ENCODE measurements around the gene TMOD2. TPM values are rescaled to one million over a fixed set of nuclear protein-coding genes. Genes with fewer than 3 reads are reported as not detected.
A peak's percentile ranks its signal among the peaks of the same experiment; 100 is the strongest.

The TMOD2 gene
- total RNA-seq, 3 donors from 2014 or later: 3.7 to 3.9 (median 3.8) TPM

DNA sequence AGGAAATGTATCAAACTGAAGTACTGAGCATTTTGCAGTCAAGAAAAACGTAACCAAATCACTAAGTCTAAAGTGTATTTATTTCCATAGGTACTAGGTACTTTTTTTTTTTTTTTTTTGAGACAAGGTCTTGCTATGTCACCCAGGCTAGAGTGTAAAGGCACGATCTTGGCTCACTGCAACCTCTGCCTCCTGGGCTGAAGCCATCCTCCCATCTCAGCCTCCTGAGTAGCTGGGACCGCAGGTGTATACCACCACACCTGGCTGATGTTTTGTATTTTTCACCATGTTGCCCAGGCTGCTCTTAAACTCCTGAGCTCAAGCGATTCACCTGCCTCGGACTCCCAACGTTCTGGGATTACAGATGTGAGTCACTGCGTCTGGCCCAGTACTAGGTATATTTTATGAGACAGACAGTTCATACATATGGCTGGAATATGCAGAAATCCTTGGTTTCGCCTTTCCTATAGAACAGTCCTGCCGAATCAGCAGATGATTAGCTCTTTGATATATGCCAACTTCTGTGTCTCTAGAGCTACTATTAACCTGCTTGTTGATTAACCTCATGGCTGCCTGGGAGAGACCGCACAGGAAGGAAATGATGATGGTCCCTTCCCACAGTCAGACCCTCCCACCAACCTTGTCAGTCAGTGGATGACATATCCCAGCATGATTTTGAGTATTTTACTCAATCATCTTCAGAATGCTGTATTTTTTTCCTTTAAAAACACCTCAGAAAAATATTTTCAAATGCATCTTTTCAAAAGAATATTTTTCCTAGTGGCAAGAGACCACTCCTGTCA lies 110.4 kb downstream of the TMOD2 start:
- H3K36me3 Mint-ChIP-seq (ENCODE audit: insufficient read depth): peaks cover 34% of the 10 kb centered on the region

DNA sequence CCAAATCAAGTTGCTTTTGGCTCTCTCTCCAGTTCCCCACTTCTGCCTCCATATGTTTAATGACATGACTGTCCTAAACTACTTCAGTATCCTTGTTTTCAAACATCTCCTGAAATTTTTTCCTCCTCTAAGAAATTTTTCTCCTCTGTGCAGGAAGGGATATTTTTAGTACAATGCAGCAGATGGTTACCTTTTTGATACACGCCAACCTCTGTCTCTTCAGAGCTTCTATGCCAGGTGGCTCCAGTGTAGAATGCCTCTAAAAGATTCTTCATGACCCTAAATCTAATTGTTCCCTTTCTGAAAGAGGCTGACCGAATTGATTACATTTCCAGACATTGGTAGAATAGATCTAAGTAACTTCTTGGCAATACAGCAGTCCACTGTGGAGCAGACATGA lies 111.7 kb downstream of the TMOD2 start:
- H3K36me3 Mint-ChIP-seq (ENCODE audit: insufficient read depth): peaks cover 44% of the 10 kb centered on the region

More for the DNA sequence above, 110.4 kb downstream of the TMOD2 start:
- Mint-ChIP-seq H3K27me3 (ENCODE audit: low read depth) (no peaks in the 10 kb centered on the region), H3K4me1 (ENCODE audit: low read depth) (peaks cover 64% of the 10 kb centered on the region), H3K4me3 (peak overlapping the region; percentile 69), H3K9me3 (no peaks in the 10 kb centered on the region)
- peak; percentile 52 for DNase-seq
- peak; percentile 86 to 91 for ATAC-seq

DNA sequence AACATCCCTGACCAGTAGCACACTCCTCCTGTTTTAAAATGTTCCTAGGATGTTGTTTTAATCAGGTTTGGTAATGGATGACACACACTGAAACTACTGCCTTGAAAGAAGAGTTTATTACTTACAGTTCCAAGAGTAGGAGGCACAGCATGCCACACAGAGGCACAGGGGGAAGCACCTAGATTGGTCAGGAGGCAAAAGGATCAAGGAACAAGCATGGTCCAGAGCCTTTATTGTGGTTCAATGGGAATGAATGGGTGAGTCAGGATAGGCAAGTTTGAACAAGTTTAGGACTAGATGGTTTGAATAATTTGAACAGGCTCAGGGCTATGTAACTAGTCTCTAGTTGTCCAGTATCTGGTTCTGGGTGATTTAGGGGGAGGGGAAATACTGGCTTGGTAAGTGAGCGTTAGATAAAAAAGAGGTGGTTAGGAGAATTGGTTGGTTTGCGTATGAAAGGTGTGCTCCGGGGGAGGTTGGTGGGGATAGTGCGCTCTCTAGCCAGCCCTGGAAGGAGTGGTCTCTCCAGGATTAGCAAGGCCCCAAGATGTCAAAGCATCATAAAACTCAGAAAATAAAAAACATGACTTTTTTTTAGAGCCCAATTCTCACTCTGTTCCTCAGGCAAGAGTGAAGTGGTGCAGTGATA lies 113.1 kb downstream of the TMOD2 start:
- Mint-ChIP-seq H3K27me3 (ENCODE audit: low read depth) (no peaks in the 10 kb centered on the region), H3K4me3 (peak overlapping the region; percentile 8), H3K9me3 (no peaks in the 10 kb centered on the region), H3K4me1 (ENCODE audit: low read depth) (peaks cover 55% of the 10 kb centered on the region), H3K36me3 (ENCODE audit: insufficient read depth) (peaks cover 48% of the 10 kb centered on the region)
- DNase-seq (no peak), ATAC-seq (peak; percentile 59 to 60)

More for the DNA sequence above, 111.7 kb downstream of the TMOD2 start:
- Mint-ChIP-seq H3K4me3 (peak overlapping the region; percentile 19), H3K27me3 (ENCODE audit: low read depth) (no peaks in the 10 kb centered on the region), H3K9me3 (no peaks in the 10 kb centered on the region), H3K4me1 (ENCODE audit: low read depth) (peaks cover 59% of the 10 kb centered on the region)
- no peak for ATAC-seq
- no peak for DNase-seq

DNA sequence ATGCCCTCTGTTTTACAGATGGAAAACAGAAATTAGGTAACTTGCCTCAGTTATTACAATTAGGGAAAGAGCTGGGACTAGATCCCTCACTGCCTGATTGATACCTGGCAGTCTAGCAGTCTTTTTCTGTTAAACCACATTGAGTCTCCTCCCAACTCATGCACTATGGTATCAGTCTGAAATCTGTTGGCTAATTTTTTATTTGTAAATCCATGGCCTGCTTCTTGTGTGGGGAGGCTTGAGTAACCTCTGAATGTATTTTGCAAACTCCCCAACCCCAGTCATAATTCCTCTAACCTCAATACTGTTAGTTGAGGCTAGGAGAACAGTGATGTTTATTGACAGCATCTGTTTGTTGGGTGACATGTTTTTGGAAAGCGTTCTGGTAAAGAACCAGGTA lies 113.9 kb downstream of the TMOD2 start:
- H3K4me1 Mint-ChIP-seq (ENCODE audit: low read depth): peaks cover 47% of the 10 kb centered on the region
- peaks cover 49% of the 10 kb centered on the region for H3K36me3 Mint-ChIP-seq (ENCODE audit: insufficient read depth)
- no peak for ATAC-seq
- DNase-seq: no peak
- no peaks in the 10 kb centered on the region for H3K27me3 Mint-ChIP-seq (ENCODE audit: low read depth)
- no peak overlapping the region for H3K4me3 Mint-ChIP-seq
- no peaks in the 10 kb centered on the region for H3K9me3 Mint-ChIP-seq

Other genes with a start within 250 kb of the TMOD2 start
- gene DMXL2, start 128.8 kb upstream of the TMOD2 start, total RNA-seq: 1 to 10 TPM; 3.0 to 5.8 (median 4.6) TPM
- not detected for gene SCG3, start 70.1 kb upstream of the TMOD2 start, total RNA-seq
- gene LYSMD2, start 13.9 kb upstream of the TMOD2 start, total RNA-seq: 10 to 100 TPM; 16.3 to 23.5 (median 22.4) TPM
- gene TMOD3, start 78.1 kb downstream of the TMOD2 start, total RNA-seq: 10 to 100 TPM; 43.2 to 47.4 (median 46.3) TPM
- 10 to 100 TPM; 30.7 to 32.6 (median 30.8) TPM for gene LEO1, start 220.2 kb downstream of the TMOD2 start, total RNA-seq

Data from activated T-cell treated with anti-CD3 and anti-CD28 coated beads, Interleukin-2, amount 50 U/mL, for 4 hours (primary cell).